ENCODE results near the gene SMARCA4. TPM values are rescaled to one million over a fixed set of nuclear protein-coding genes. Genes with fewer than 3 reads are reported as not detected.

Gene SMARCA4
- total and polyA plus RNA-seq, 4 donors, result 15.9 to 35.4 (median 22.5) TPM

DNA sequence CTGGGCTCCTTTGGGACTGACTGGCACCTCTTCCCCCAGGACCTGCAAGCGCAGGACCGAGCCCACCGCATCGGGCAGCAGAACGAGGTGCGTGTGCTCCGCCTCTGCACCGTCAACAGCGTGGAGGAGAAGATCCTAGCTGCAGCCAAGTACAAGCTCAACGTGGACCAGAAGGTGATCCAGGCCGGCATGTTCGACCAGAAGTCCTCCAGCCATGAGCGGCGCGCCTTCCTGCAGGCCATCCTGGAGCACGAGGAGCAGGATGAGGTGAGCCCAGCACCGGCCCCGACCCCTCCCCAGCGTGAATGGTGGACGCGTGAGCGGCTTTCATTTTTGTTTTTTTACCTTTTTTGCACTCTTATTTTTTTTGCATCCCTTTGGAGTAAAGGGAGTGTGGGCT is 72.4 kb downstream of the SMARCA4 start:
- no peaks in the 10 kb centered on the region for H3K9me3 ChIP-seq (ENCODE audit: control insufficient read depth in 4 of 4, low read length in 3 of 4)
- H3K9ac ChIP-seq (ENCODE audit: low read depth in 1 of 2, low read length in 2 of 2), result no peak overlapping the region
- H3K27me3 ChIP-seq (ENCODE audit: control insufficient read depth in 4 of 4, insufficient read depth in 4 of 4, low read length in 3 of 4), result no peaks in the 10 kb centered on the region
- H3K27ac ChIP-seq (ENCODE audit: low read depth in 1 of 2, low read length in 2 of 2), result no peak overlapping the region
- H3K4me1 ChIP-seq (ENCODE audit: control insufficient read depth in 4 of 4, insufficient read depth in 4 of 4, low read length in 3 of 4), result peaks cover 0 to 2% (median 0%) of the 10 kb centered on the region in 4 donors
- DNase-seq (ENCODE audit: low spot score), result no peak
- H3K4me3 ChIP-seq (ENCODE audit: low read depth in 1 of 3, low read length in 3 of 3), result no peak overlapping the region
- 96% methylated on average over 22 of the region's 22 CpGs for WGBS
- TF ChIP-seq FOXA1 (IDR thresholded peaks at IDR 0.05), result no peak
- no peak for TF ChIP-seq NR2F2 (IDR thresholded peaks at IDR 0.05)
- no peak for TF ChIP-seq HNF4G (IDR thresholded peaks at IDR 0.05)
- no peak for TF ChIP-seq EGR1 (IDR thresholded peaks at IDR 0.05; ENCODE audit: low read depth in 2 of 2)
- no peak for TF ChIP-seq YY1 (IDR thresholded peaks at IDR 0.05)
- no peak for TF ChIP-seq TAF1 (conservative IDR thresholded peaks at IDR 0.05)
- TF ChIP-seq, protein P1, sequence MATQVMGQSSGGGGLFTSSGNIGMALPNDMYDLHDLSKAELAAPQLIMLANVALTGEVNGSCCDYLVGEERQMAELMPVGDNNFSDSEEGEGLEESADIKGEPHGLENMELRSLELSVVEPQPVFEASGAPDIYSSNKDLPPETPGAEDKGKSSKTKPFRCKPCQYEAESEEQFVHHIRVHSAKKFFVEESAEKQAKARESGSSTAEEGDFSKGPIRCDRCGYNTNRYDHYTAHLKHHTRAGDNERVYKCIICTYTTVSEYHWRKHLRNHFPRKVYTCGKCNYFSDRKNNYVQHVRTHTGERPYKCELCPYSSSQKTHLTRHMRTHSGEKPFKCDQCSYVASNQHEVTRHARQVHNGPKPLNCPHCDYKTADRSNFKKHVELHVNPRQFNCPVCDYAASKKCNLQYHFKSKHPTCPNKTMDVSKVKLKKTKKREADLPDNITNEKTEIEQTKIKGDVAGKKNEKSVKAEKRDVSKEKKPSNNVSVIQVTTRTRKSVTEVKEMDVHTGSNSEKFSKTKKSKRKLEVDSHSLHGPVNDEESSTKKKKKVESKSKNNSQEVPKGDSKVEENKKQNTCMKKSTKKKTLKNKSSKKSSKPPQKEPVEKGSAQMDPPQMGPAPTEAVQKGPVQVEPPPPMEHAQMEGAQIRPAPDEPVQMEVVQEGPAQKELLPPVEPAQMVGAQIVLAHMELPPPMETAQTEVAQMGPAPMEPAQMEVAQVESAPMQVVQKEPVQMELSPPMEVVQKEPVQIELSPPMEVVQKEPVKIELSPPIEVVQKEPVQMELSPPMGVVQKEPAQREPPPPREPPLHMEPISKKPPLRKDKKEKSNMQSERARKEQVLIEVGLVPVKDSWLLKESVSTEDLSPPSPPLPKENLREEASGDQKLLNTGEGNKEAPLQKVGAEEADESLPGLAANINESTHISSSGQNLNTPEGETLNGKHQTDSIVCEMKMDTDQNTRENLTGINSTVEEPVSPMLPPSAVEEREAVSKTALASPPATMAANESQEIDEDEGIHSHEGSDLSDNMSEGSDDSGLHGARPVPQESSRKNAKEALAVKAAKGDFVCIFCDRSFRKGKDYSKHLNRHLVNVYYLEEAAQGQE (IDR thresholded peaks at IDR 0.05), result no peak
- TF ChIP-seq, protein P2, sequence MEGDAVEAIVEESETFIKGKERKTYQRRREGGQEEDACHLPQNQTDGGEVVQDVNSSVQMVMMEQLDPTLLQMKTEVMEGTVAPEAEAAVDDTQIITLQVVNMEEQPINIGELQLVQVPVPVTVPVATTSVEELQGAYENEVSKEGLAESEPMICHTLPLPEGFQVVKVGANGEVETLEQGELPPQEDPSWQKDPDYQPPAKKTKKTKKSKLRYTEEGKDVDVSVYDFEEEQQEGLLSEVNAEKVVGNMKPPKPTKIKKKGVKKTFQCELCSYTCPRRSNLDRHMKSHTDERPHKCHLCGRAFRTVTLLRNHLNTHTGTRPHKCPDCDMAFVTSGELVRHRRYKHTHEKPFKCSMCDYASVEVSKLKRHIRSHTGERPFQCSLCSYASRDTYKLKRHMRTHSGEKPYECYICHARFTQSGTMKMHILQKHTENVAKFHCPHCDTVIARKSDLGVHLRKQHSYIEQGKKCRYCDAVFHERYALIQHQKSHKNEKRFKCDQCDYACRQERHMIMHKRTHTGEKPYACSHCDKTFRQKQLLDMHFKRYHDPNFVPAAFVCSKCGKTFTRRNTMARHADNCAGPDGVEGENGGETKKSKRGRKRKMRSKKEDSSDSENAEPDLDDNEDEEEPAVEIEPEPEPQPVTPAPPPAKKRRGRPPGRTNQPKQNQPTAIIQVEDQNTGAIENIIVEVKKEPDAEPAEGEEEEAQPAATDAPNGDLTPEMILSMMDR (IDR thresholded peaks at IDR 0.05; ENCODE audit: low read depth, low read length, missing input control), result no peak
- TF ChIP-seq RAD21 (IDR thresholded peaks at IDR 0.05), result no peak
- TF ChIP-seq, protein P3, sequence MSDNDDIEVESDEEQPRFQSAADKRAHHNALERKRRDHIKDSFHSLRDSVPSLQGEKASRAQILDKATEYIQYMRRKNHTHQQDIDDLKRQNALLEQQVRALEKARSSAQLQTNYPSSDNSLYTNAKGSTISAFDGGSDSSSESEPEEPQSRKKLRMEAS (IDR thresholded peaks at IDR 0.05), result no peak
- TF ChIP-seq SP1 (IDR thresholded peaks at IDR 0.05), result no peak
- TF ChIP-seq FOXA2 (IDR thresholded peaks at IDR 0.05), result no peak
- no peak for TF ChIP-seq GABPA (IDR thresholded peaks at IDR 0.05 in 1 of 2, conservative IDR thresholded peaks at IDR 0.05 in 1 of 2)
- no peak for TF ChIP-seq HNF4A (conservative IDR thresholded peaks at IDR 0.05)
- no peak for TF ChIP-seq RXRA (IDR thresholded peaks at IDR 0.05)
- TF ChIP-seq, protein P4, sequence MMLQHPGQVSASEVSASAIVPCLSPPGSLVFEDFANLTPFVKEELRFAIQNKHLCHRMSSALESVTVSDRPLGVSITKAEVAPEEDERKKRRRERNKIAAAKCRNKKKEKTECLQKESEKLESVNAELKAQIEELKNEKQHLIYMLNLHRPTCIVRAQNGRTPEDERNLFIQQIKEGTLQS (IDR thresholded peaks at IDR 0.05), result no peak
- no peak for TF ChIP-seq JUND (IDR thresholded peaks at IDR 0.05)
- TF ChIP-seq, protein P5, sequence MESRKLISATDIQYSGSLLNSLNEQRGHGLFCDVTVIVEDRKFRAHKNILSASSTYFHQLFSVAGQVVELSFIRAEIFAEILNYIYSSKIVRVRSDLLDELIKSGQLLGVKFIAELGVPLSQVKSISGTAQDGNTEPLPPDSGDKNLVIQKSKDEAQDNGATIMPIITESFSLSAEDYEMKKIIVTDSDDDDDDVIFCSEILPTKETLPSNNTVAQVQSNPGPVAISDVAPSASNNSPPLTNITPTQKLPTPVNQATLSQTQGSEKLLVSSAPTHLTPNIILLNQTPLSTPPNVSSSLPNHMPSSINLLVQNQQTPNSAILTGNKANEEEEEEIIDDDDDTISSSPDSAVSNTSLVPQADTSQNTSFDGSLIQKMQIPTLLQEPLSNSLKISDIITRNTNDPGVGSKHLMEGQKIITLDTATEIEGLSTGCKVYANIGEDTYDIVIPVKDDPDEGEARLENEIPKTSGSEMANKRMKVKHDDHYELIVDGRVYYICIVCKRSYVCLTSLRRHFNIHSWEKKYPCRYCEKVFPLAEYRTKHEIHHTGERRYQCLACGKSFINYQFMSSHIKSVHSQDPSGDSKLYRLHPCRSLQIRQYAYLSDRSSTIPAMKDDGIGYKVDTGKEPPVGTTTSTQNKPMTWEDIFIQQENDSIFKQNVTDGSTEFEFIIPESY (IDR thresholded peaks at IDR 0.05), result no peak
- H3K36me3 ChIP-seq (ENCODE audit: control insufficient read depth in 4 of 4, insufficient read depth in 3 of 4, low read depth in 1 of 4, low read length in 3 of 4), result peaks cover 12 to 74% (median 32%) of the 10 kb centered on the region in 4 donors

Measured in liver (tissue), 9 donors.